ENCODE measurements around the gene CORO7. TPM values are rescaled to one million over a fixed set of nuclear protein-coding genes. Genes with fewer than 3 reads are reported as not detected.

Gene CORO7
- polyA plus RNA-seq, 1 donor from 2014 or later: 57.6 TPM

GRCh38 chr16:4433228-4433627, 16.8 kb upstream of the CORO7 start:
- H3K79me2 ChIP-seq (replicated peaks; ENCODE audit: insufficient read depth, low read length): no peaks in the 10 kb centered on the region
- no peak overlapping the region for H3K27ac ChIP-seq (ENCODE audit: low read length)
- H3K36me3 ChIP-seq (ENCODE audit: insufficient read depth, low read length): no peaks in the 10 kb centered on the region
- no peaks in the 10 kb centered on the region for H3K9me2 ChIP-seq (ENCODE audit: insufficient read depth, low read length)
- H3F3A ChIP-seq (ENCODE audit: insufficient read depth, low read length, poor library complexity, severe bottlenecking): no peaks in the 10 kb centered on the region
- no peaks in the 10 kb centered on the region for H4K20me1 ChIP-seq (ENCODE audit: insufficient read depth)
- no peak overlapping the region for H3K9ac ChIP-seq (ENCODE audit: low read length)
- H3K9me3 ChIP-seq (ENCODE audit: low read length): no peaks in the 10 kb centered on the region
- H3K27me3 ChIP-seq (ENCODE audit: insufficient read depth, low read depth, low read length): no peaks in the 10 kb centered on the region
- no peak for TF ChIP-seq POLR2AphosphoS5 (IDR thresholded peaks at IDR 0.05)
- no peak for TF ChIP-seq EP300 (conservative IDR thresholded peaks at IDR 0.05; ENCODE audit: poor library complexity, severe bottlenecking)
- TF ChIP-seq REST (IDR thresholded peaks at IDR 0.05; ENCODE audit: borderline replicate concordance): no peak
- no peak for TF ChIP-seq MXI1 (conservative IDR thresholded peaks at IDR 0.05; ENCODE audit: poor library complexity, severe bottlenecking)
- no peak for TF ChIP-seq EZH2 (IDR thresholded peaks at IDR 0.05; ENCODE audit: borderline replicate concordance, insufficient read depth, low read length, poor library complexity, severe bottlenecking)
- no peak for TF ChIP-seq SMC3 (conservative IDR thresholded peaks at IDR 0.05; ENCODE audit: poor library complexity)
- no peak for TF ChIP-seq TAF1 (IDR thresholded peaks at IDR 0.05; ENCODE audit: low read depth)
- TF ChIP-seq RAD21 (conservative IDR thresholded peaks at IDR 0.05): no peak
- TF ChIP-seq CTCF (IDR thresholded peaks at IDR 0.05; ENCODE audit: poor library complexity, severe bottlenecking): no peak
- H3K4me3 ChIP-seq (ENCODE audit: low read length): no peak overlapping the region
- H2AFZ ChIP-seq (ENCODE audit: low read depth, low read length): no peak overlapping the region
- no peak overlapping the region for H3K4me2 ChIP-seq (ENCODE audit: low read length)

GRCh38 chr16:4431023-4431422, 14.6 kb upstream of the CORO7 start:
- no peak overlapping the region for H2AFZ ChIP-seq (ENCODE audit: low read depth, low read length)
- no peaks in the 10 kb centered on the region for H3K27me3 ChIP-seq (ENCODE audit: insufficient read depth, low read depth, low read length)
- H3K79me2 ChIP-seq (replicated peaks; ENCODE audit: insufficient read depth, low read length): peaks cover 13% of the 10 kb centered on the region

More at GRCh38 chr16:4431023-4431422, 14.6 kb upstream of the CORO7 start:
- Histone ChIP-seq H3K4me3 (ENCODE audit: low read length) (no peak overlapping the region), H3F3A (ENCODE audit: insufficient read depth, low read length, poor library complexity, severe bottlenecking) (no peaks in the 10 kb centered on the region), H3K9ac (ENCODE audit: low read length) (no peak overlapping the region), H3K27ac (ENCODE audit: low read length) (no peak overlapping the region), H3K36me3 (ENCODE audit: insufficient read depth, low read length) (no peaks in the 10 kb centered on the region), H3K4me2 (ENCODE audit: low read length) (no peak overlapping the region), H3K9me3 (ENCODE audit: low read length) (no peaks in the 10 kb centered on the region), H4K20me1 (ENCODE audit: insufficient read depth) (no peaks in the 10 kb centered on the region), H3K9me2 (ENCODE audit: insufficient read depth, low read length) (no peaks in the 10 kb centered on the region)
- TF ChIP-seq EZH2 (IDR thresholded peaks at IDR 0.05; ENCODE audit: borderline replicate concordance, insufficient read depth, low read length, poor library complexity, severe bottlenecking): no peak
- no peak for TF ChIP-seq MXI1 (conservative IDR thresholded peaks at IDR 0.05; ENCODE audit: poor library complexity, severe bottlenecking)
- TF ChIP-seq RAD21 (conservative IDR thresholded peaks at IDR 0.05): no peak
- no peak for TF ChIP-seq TAF1 (IDR thresholded peaks at IDR 0.05; ENCODE audit: low read depth)
- TF ChIP-seq EP300 (conservative IDR thresholded peaks at IDR 0.05; ENCODE audit: poor library complexity, severe bottlenecking): no peak
- TF ChIP-seq REST (IDR thresholded peaks at IDR 0.05; ENCODE audit: borderline replicate concordance): no peak
- no peak for TF ChIP-seq POLR2AphosphoS5 (IDR thresholded peaks at IDR 0.05)
- TF ChIP-seq CTCF (IDR thresholded peaks at IDR 0.05; ENCODE audit: poor library complexity, severe bottlenecking): no peak
- no peak for TF ChIP-seq SMC3 (conservative IDR thresholded peaks at IDR 0.05; ENCODE audit: poor library complexity)

Measured in neural cell (in vitro differentiated cells).